ENCODE measurements around the gene EML1.

Gene EML1

DNA sequence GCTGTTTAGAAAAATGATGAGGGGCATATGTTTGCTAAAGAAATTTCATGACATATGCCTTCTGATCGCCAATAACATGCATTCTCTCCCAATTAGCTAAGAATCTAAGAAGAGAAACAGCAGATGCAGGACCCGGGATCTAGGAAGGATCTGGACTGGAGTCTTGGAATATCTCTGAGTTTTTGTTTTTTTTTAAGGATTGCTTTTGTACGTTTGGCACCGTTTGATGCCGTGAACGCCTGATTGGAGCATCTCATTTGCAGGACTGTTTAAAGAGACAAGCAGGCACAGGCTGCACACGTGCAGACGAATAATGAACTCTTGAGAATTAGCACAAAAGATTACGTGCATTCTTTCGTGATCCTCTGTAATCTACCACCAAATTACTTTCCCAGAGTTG lies 13.6 kb downstream of the EML1 start:
- H3K9me3 ChIP-seq: no peaks in the 10 kb centered on the region
- intact Hi-C loops (cut with DNase I; ENCODE audit: low total_unique reads): loop anchor here (5.0 kb wide), 1 partner anchor 70 kb away; no protein-coding TSS in a partner anchor
- no peak overlapping the region for H3K27ac ChIP-seq
- TF ChIP-seq, protein P1, sequence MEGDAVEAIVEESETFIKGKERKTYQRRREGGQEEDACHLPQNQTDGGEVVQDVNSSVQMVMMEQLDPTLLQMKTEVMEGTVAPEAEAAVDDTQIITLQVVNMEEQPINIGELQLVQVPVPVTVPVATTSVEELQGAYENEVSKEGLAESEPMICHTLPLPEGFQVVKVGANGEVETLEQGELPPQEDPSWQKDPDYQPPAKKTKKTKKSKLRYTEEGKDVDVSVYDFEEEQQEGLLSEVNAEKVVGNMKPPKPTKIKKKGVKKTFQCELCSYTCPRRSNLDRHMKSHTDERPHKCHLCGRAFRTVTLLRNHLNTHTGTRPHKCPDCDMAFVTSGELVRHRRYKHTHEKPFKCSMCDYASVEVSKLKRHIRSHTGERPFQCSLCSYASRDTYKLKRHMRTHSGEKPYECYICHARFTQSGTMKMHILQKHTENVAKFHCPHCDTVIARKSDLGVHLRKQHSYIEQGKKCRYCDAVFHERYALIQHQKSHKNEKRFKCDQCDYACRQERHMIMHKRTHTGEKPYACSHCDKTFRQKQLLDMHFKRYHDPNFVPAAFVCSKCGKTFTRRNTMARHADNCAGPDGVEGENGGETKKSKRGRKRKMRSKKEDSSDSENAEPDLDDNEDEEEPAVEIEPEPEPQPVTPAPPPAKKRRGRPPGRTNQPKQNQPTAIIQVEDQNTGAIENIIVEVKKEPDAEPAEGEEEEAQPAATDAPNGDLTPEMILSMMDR (IDR thresholded peaks at IDR 0.05): no peak
- peaks cover 0 to 14% (median 4%) of the 10 kb centered on the region in 4 donors for H3K4me1 ChIP-seq
- no peak overlapping the region for H3K4me3 ChIP-seq
- no peaks in the 10 kb centered on the region for H3K27me3 ChIP-seq
- no peaks in the 10 kb centered on the region for H3K36me3 ChIP-seq
- DNase-seq: no peak

DNA sequence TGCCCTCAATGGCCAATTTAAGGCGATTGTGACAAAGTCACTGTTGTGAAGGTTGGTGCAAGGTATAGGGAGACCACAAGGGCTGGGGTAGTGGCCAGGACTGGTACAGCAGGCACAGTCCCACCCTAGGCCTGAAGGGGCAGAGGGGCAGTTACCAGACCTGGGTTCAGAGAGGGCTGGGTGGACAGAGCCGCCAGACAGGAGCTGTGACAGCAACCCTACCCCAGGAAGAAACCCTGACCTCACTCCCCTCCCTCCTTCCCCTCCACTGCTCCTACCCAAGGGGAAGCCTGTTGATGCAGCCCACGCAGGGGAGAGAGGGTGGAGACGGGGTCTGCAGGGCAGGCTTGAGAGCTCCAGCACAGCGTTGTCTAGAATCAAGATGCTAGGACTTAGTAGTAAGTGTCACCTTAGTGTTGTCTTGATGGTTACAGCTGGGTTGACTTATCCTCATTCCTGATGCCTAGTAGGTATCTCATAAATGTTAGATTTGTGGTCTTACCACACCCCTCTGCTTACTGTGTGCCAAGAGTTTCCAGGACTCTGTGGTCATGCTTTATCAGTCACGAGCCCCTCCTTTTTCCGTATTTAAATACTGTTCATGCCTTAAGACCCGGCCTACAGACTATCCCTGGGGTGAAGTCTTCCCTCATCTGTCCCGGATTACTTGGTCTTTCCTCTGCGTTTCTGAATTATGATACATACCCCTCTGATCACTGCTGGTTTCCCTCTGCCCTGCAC lies 14.4 kb downstream of the EML1 start:
- peaks cover 0 to 14% (median 4%) of the 10 kb centered on the region in 4 donors for H3K4me1 ChIP-seq
- intact Hi-C loops (cut with DNase I; ENCODE audit: low total_unique reads): loop anchor here (5.0 kb wide), 1 partner anchor 70 kb away; no protein-coding TSS in a partner anchor

DNA sequence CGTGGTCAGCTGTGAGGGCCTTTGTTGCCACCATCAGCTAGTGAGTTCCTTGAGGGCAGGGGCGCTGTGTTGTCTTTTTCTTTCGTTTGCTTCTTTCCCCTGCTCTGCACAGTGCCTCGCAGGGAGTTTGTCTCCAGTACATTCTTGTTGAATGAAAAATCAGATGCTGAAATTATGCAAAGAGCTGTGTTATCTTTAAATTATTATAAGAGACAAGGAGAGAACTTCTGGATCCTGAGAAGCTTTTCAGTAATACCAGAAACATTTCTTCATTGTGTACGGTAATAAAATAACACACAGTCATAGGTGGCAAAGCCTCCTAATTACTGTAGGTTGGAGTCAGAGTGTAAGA lies 14.9 kb downstream of the EML1 start:
- H3K27me3 ChIP-seq: no peaks in the 10 kb centered on the region
- no peak overlapping the region for H3K4me3 ChIP-seq
- H3K36me3 ChIP-seq: no peaks in the 10 kb centered on the region
- no peak for DNase-seq
- intact Hi-C loops (cut with DNase I; ENCODE audit: low total_unique reads): loop anchor here (5.0 kb wide), 1 partner anchor 69 kb away; no protein-coding TSS in a partner anchor
- no peak overlapping the region for H3K27ac ChIP-seq
- TF ChIP-seq, protein P1 (IDR thresholded peaks at IDR 0.05): no peak
- peaks cover 0 to 14% (median 4%) of the 10 kb centered on the region in 4 donors for H3K4me1 ChIP-seq
- H3K9me3 ChIP-seq: no peaks in the 10 kb centered on the region

More for the DNA sequence above, 14.4 kb downstream of the EML1 start:
- Histone ChIP-seq H3K27ac (no peak overlapping the region), H3K9me3 (no peaks in the 10 kb centered on the region), H3K4me3 (no peak overlapping the region), H3K36me3 (no peaks in the 10 kb centered on the region), H3K27me3 (no peaks in the 10 kb centered on the region)
- no peak for DNase-seq
- TF ChIP-seq, protein P1 (IDR thresholded peaks at IDR 0.05): no peak

DNA sequence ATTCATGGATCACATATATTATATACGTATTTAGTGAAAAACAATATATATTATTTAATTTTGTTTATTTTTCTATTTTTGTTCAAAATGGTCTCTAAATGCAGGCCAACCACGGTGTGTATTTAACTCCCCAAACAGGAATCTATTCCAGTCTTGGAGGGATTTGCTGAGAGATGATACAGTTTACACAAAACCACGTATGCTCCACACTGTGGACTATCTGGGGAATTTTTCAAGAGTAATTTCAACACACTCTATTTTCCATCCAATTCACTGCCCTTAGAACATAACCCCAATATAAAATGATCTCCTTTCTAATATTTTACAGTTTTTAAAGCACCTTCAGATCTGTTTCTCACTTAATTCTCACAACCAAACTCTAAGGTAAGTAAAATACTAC lies 15.3 kb downstream of the EML1 start:
- DNase-seq: no peak
- intact Hi-C loops (cut with DNase I; ENCODE audit: low total_unique reads): loop anchor here (5.0 kb wide), 1 partner anchor 69 kb away; no protein-coding TSS in a partner anchor
- TF ChIP-seq, protein P1 (IDR thresholded peaks at IDR 0.05): no peak
- Histone ChIP-seq H3K27me3 (no peaks in the 10 kb centered on the region), H3K27ac (no peak overlapping the region), H3K36me3 (no peaks in the 10 kb centered on the region), H3K9me3 (no peaks in the 10 kb centered on the region), H3K4me1 (peaks cover 0 to 14% (median 4%) of the 10 kb centered on the region in 4 donors), H3K4me3 (no peak overlapping the region)

DNA sequence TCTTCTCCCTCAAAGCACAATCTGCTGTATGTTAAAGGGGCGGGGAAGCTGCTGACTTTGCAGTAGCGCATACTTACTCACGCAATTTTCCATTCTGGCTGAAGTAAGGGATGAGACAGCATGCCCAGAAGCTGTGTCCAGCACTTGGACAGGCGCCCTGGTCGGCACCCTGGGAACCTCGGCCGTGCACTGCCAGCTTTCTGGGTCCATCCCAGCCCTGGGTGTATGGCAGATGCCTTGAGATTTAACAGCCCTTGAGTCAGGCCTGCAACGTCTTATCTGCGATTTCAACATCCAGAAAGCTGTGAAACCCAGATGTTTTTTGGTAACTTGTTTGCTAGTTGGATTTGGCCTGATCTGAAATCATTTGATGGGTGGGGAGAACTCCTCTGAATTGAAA lies 16.1 kb downstream of the EML1 start:
- H3K4me1 ChIP-seq: peaks cover 0 to 14% (median 4%) of the 10 kb centered on the region in 4 donors
- intact Hi-C loops (cut with DNase I; ENCODE audit: low total_unique reads): loop anchor here (5.0 kb wide), 1 partner anchor 68 kb away; no protein-coding TSS in a partner anchor
- H3K4me3 ChIP-seq: no peak overlapping the region
- H3K36me3 ChIP-seq: no peaks in the 10 kb centered on the region
- TF ChIP-seq, protein P1 (IDR thresholded peaks at IDR 0.05): no peak
- H3K27ac ChIP-seq: peak overlapping the region; percentile 46 to 65
- H3K9me3 ChIP-seq: no peaks in the 10 kb centered on the region
- DNase-seq: peak; percentile 59 to 84
- no peaks in the 10 kb centered on the region for H3K27me3 ChIP-seq

All from tibial artery (tissue), 4 donors.